Naive thymus-derived CD4-positive, alpha-beta T cell (primary cell): ENCODE measurements around the gene RFX1. TPM values are rescaled to one million over a fixed set of nuclear protein-coding genes. Genes with fewer than 3 reads are reported as not detected.

ENCODE experiments used
- ATAC-seq: fragments of 150-1000 bp; cut with Tn5 transposase; 2 replicates; pipeline ENCODE4 v1.10.0; 2021; ENCODE audit warnings: mild to moderate bottlenecking, moderate library complexity
- CTCF ChIA-PET: fragments of 350-600 bp; sonication (Branson Sonifier 250); formaldehyde crosslinking; loops from one replicate; lab custom pipeline; 2021; ENCODE audit warnings: antibody characterized with exemption; lab: Charles Lee
- POLR2A ChIA-PET: fragments of 350-600 bp; sonication (Branson Sonifier 250); formaldehyde crosslinking; loops from one replicate; lab custom pipeline; 2021; ENCODE audit warnings: antibody characterized with exemption, inconsistent platforms; lab: Charles Lee
- DNase-seq, 9 donors: peaks; one replicate each; pipeline versions ENCODE4 v3.0.0 to v3.0.0-alpha.2; 2020 to 2022; ENCODE audit warnings: mixed read lengths in 1 of 9
- H3K27ac ChIP-seq: one replicate; pipeline ENCODE4 v1.7.0; 2013; ENCODE audit warnings: mild to moderate bottlenecking, low read depth, low read length, moderate library complexity
- H3K27me3 ChIP-seq, 2 donors: one replicate each; pipeline ENCODE4 v1.7.0; 2013; ENCODE audit warnings: low read length in 2 of 2, mild to moderate bottlenecking in 2 of 2, moderate library complexity in 2 of 2; ENCODE audit not compliant: control insufficient read depth in 2 of 2, insufficient read depth in 2 of 2
- H3K36me3 ChIP-seq, 3 experiments: 1 replicate in 2 of 3; 2 replicates in 1 of 3; pipeline ENCODE4 v1.7.0; 2013; ENCODE audit warnings: low read length in 3 of 3, mild to moderate bottlenecking in 3 of 3, moderate library complexity in 1 of 3; ENCODE audit not compliant: insufficient read depth in 3 of 3, control insufficient read depth in 2 of 3
- H3K4me1 ChIP-seq, 2 donors: one replicate each; pipeline ENCODE4 v1.7.0; 2013; ENCODE audit warnings: low read length in 2 of 2, mild to moderate bottlenecking in 2 of 2, moderate library complexity in 1 of 2; ENCODE audit not compliant: control insufficient read depth in 2 of 2, insufficient read depth in 2 of 2
- H3K4me3 ChIP-seq: 2 replicates; pipeline ENCODE4 v1.7.0; 2013; ENCODE audit warnings: mild to moderate bottlenecking, low read length
- H3K9me3 ChIP-seq, 3 experiments: 1 replicate in 2 of 3; 2 replicates in 1 of 3; pipeline ENCODE4 v1.7.0; 2013; ENCODE audit warnings: low read length in 3 of 3; ENCODE audit not compliant: control insufficient read depth in 2 of 3
- H3K27ac Mint-ChIP-seq, 9 donors: one replicate each; pipeline ENCODE4 v1.8.0; 2020 to 2022; ENCODE audit warnings: mixed read lengths in 9 of 9, mild to moderate bottlenecking in 8 of 9, moderate library complexity in 5 of 9, inconsistent platforms in 2 of 9
- H3K27me3 Mint-ChIP-seq, 5 donors: one replicate each; pipeline ENCODE4 v1.8.0; 2021 to 2022; ENCODE audit warnings: mixed read lengths in 5 of 5, mild to moderate bottlenecking in 1 of 5
- H3K36me3 Mint-ChIP-seq, 5 donors: one replicate each; pipeline ENCODE4 v1.8.0; 2020 to 2022; ENCODE audit warnings: mixed read lengths in 5 of 5, mild to moderate bottlenecking in 3 of 5, inconsistent platforms in 1 of 5
- H3K4me1 Mint-ChIP-seq, 7 donors: one replicate each; pipeline ENCODE4 v1.8.0; 2020 to 2022; ENCODE audit warnings: mixed read lengths in 7 of 7, mild to moderate bottlenecking in 3 of 7, inconsistent platforms in 1 of 7
- H3K4me3 Mint-ChIP-seq, 10 donors: one replicate each; pipeline ENCODE4 v1.8.0; 2020 to 2022; ENCODE audit warnings: mild to moderate bottlenecking in 10 of 10, mixed read lengths in 10 of 10, moderate library complexity in 6 of 10, inconsistent platforms in 2 of 10
- H3K9me3 Mint-ChIP-seq, 11 donors: one replicate each; pipeline ENCODE4 v1.8.0; 2020 to 2022; ENCODE audit warnings: mixed read lengths in 11 of 11, mild to moderate bottlenecking in 4 of 11, inconsistent platforms in 1 of 11, moderate library complexity in 1 of 11
- intact Hi-C, 2 donors: fragments of 100-400 bp; cut with micrococcal nuclease; formaldehyde crosslinking; loops; one replicate each; pipeline ENCODE4 v1.15.1; 2023
- polyA plus RNA-seq, 2 donors: library from polyadenylated mRNA; unstranded; fragments of 300-500 nt; fragmentation: Illumina TruSeq; gene quantifications; one replicate each; pipeline ENCODE4 v1.2.3, GENCODE V29; 2021
- total RNA-seq, 6 experiments: library from RNA in 5 of 6; stranded (reverse) in 5 of 6; gene quantifications; 1 replicate in 5 of 6; 2 replicates in 1 of 6; pipeline ENCODE4 v1.2.3 and lab custom pipeline; 2021 to 2026

RFX1 gene
- total and polyA plus RNA-seq, 7 experiments from 2014 or later: 1.0 to 23.5 (median 17.6) TPM

DNA sequence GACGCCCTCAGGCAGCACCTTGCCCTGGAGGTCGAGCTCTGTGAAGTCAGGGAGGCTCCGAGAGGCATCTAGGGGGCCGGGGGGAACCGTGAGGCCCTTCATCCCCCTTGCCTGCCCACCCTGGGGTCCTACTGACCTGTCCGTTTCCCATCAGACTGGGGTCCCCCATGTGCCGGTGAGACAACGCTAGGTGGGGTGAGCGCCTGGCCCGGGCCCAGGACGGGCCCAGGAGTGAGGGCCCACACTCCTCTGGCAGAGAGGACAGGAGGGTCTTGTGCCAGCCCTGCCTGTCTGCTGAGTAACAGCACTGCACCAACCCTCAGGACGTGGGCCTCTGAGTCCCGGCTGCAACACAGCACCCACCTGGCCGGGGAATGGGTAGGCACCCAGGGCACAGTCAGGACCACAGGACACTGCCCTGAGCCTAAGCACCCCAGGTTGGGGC is 39.4 kb downstream of the RFX1 start:
- H3K27ac ChIP-seq: no peak overlapping the region
- Mint-ChIP-seq H3K4me1 (peaks cover 0 to 2% (median 0%) of the 10 kb centered on the region in 7 donors), H3K27me3 (no peaks in the 10 kb centered on the region), H3K27ac (no peak overlapping the region), H3K36me3 (peaks cover 0 to 15% (median 5%) of the 10 kb centered on the region in 5 donors), H3K4me3 (no peak overlapping the region), H3K9me3 (no peaks in the 10 kb centered on the region)
- intact Hi-C loops: no loop called here
- no peaks in the 10 kb centered on the region for H3K4me1 ChIP-seq
- no peaks in the 10 kb centered on the region for H3K9me3 ChIP-seq
- CTCF ChIA-PET: no interaction called here
- POLR2A ChIA-PET: interaction anchor here (0.6 kb wide), 1 partner anchor 920 kb away, joined by 3 read pairs; no protein-coding TSS in a partner anchor
- H3K36me3 ChIP-seq: peaks cover 0 to 77% (median 0%) of the 10 kb centered on the region in 3 experiments
- no peaks in the 10 kb centered on the region for H3K27me3 ChIP-seq
- ATAC-seq (no peak), DNase-seq (no peak)
- H3K4me3 ChIP-seq: no peak overlapping the region

GRCh38 chr19:13965926-13966683 is 40.0 kb downstream of the RFX1 start:
- H3K4me1 ChIP-seq: no peaks in the 10 kb centered on the region
- no peaks in the 10 kb centered on the region for H3K9me3 ChIP-seq
- Mint-ChIP-seq H3K4me3 (no peak overlapping the region), H3K9me3 (no peaks in the 10 kb centered on the region), H3K27ac (no peak overlapping the region), H3K36me3 (peaks cover 0 to 20% (median 10%) of the 10 kb centered on the region in 5 donors), H3K4me1 (peaks cover 0 to 2% (median 0%) of the 10 kb centered on the region in 7 donors), H3K27me3 (no peaks in the 10 kb centered on the region)
- H3K27ac ChIP-seq: no peak overlapping the region
- DNase-seq (no peak), ATAC-seq (no peak)
- H3K27me3 ChIP-seq: no peaks in the 10 kb centered on the region
- H3K4me3 ChIP-seq: no peak overlapping the region
- ChIA-PET POLR2A (no interaction called here), CTCF (no interaction called here)
- intact Hi-C loops: no loop called here
- peaks cover 0 to 77% (median 0%) of the 10 kb centered on the region in 3 experiments for H3K36me3 ChIP-seq

GRCh38 chr19:13965377-13965896 is 40.7 kb downstream of the RFX1 start:
- Mint-ChIP-seq H3K27me3 (no peaks in the 10 kb centered on the region), H3K4me3 (no peak overlapping the region), H3K9me3 (no peaks in the 10 kb centered on the region), H3K27ac (peak overlapping the region in 1 of 9 donors; percentile 10), H3K36me3 (peaks cover 0 to 20% (median 10%) of the 10 kb centered on the region in 5 donors), H3K4me1 (peaks cover 0 to 2% (median 0%) of the 10 kb centered on the region in 7 donors)
- DNase-seq (no peak), ATAC-seq (no peak)
- Histone ChIP-seq H3K36me3 (peaks cover 0 to 82% (median 0%) of the 10 kb centered on the region in 3 experiments), H3K4me3 (no peak overlapping the region), H3K4me1 (no peaks in the 10 kb centered on the region), H3K9me3 (no peaks in the 10 kb centered on the region), H3K27me3 (no peaks in the 10 kb centered on the region), H3K27ac (no peak overlapping the region)
- ChIA-PET POLR2A (no interaction called here), CTCF (no interaction called here)
- intact Hi-C loops: no loop called here

DNA sequence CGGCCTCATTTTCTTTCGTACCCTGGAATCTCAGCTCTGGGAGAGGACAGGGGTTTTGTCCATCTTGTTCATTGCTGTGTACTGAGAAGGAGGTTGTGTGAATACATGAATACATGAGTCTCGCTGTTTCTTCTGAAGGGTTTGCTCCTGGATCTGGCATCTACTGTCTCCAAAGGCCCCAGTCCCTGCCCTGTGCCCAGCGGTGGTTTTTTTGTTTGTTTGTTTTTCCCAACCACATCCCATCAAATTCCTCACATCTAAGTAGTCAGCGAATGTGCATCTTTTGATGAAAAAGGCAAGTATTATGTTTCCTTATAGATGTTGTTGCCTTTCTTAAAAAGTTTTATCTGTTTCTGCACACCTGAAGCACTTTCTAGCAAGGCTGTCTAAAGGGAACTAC is 41.3 kb downstream of the RFX1 start:
- no peak overlapping the region for H3K4me3 ChIP-seq
- ATAC-seq: no peak
- peaks cover 0 to 86% (median 0%) of the 10 kb centered on the region in 3 experiments for H3K36me3 ChIP-seq
- intact Hi-C loops: no loop called here
- H3K27me3 ChIP-seq: no peaks in the 10 kb centered on the region
- H3K4me1 ChIP-seq: no peaks in the 10 kb centered on the region
- peak overlapping the region; percentile 2 for H3K27ac ChIP-seq
- no peaks in the 10 kb centered on the region for H3K9me3 ChIP-seq
- peaks cover 0 to 2% (median 0%) of the 10 kb centered on the region in 7 donors for H3K4me1 Mint-ChIP-seq
- H3K9me3 Mint-ChIP-seq: no peaks in the 10 kb centered on the region
- H3K36me3 Mint-ChIP-seq: peaks cover 0 to 20% (median 10%) of the 10 kb centered on the region in 5 donors
- no peak for DNase-seq
- ChIA-PET CTCF (no interaction called here), POLR2A (no interaction called here)
- H3K27me3 Mint-ChIP-seq: no peaks in the 10 kb centered on the region
- H3K4me3 Mint-ChIP-seq: no peak overlapping the region
- H3K27ac Mint-ChIP-seq: peak overlapping the region in 6 of 9 donors; percentile 10 to 59 (median 39)

DNA sequence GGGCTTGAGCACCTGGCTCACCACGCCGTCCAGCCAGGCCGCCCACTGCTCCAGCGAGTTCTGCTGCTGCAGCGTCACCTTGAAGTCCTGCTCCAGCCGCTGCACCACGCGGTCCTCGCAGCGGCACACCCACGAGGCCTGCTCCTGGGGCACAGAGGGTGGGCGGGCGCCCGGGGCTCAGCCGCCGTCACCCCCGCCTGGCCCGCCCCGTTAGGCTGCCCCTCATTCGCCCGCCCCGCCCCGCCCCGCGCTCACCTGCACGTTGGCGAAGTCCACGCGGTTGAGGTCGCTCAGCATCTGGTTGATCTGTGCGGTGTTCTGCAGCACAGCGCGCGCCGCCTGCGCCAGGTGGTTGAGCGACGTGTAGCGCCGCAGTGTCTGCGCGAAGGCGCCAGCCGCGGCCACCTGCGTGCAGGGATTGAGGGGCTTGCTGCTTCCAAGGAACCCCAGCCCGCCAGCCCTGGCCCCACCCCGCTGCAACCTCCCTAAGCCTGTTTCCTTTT is 42.5 kb downstream of the RFX1 start:
- ATAC-seq (no peak), DNase-seq (no peak)
- Mint-ChIP-seq H3K4me1 (peaks cover 0 to 2% (median 0%) of the 10 kb centered on the region in 7 donors), H3K9me3 (no peaks in the 10 kb centered on the region), H3K27ac (no peak overlapping the region), H3K27me3 (no peaks in the 10 kb centered on the region), H3K36me3 (peaks cover 0 to 16% (median 9%) of the 10 kb centered on the region in 5 donors), H3K4me3 (no peak overlapping the region)
- ChIA-PET POLR2A (no interaction called here), CTCF (no interaction called here)
- no peaks in the 10 kb centered on the region for H3K9me3 ChIP-seq
- peaks cover 0 to 85% (median 0%) of the 10 kb centered on the region in 3 experiments for H3K36me3 ChIP-seq
- H3K4me1 ChIP-seq: no peaks in the 10 kb centered on the region
- intact Hi-C loops: no loop called here
- H3K27me3 ChIP-seq: no peaks in the 10 kb centered on the region
- H3K4me3 ChIP-seq: no peak overlapping the region
- H3K27ac ChIP-seq: no peak overlapping the region

GRCh38 chr19:13962699-13963602 is 43.2 kb downstream of the RFX1 start:
- intact Hi-C loops: no loop called here
- POLR2A ChIA-PET: interaction anchor here (2.2 kb wide), 1 partner anchor 10 kb away, joined by 6 read pairs; the partner anchor contains the start of gene DCAF15
- peaks cover 0 to 4% (median 0%) of the 10 kb centered on the region in 7 donors for H3K4me1 Mint-ChIP-seq
- H3K27me3 Mint-ChIP-seq: no peaks in the 10 kb centered on the region
- H3K36me3 Mint-ChIP-seq: peaks cover 0 to 22% (median 9%) of the 10 kb centered on the region in 5 donors
- H3K9me3 Mint-ChIP-seq: no peaks in the 10 kb centered on the region
- no peak for ATAC-seq
- Histone ChIP-seq H3K9me3 (no peaks in the 10 kb centered on the region), H3K4me3 (no peak overlapping the region), H3K36me3 (peaks cover 0 to 85% (median 0%) of the 10 kb centered on the region in 3 experiments), H3K27me3 (no peaks in the 10 kb centered on the region), H3K27ac (no peak overlapping the region), H3K4me1 (no peaks in the 10 kb centered on the region)
- no peak overlapping the region for H3K4me3 Mint-ChIP-seq
- CTCF ChIA-PET: no interaction called here
- no peak overlapping the region for H3K27ac Mint-ChIP-seq
- DNase-seq: no peak
